Fibroblast of the aortic adventitia (primary cell): Measurements from ENCODE around the gene PARN. TPM values are rescaled to one million over a fixed set of nuclear protein-coding genes. Genes with fewer than 3 reads are reported as not detected.
"Not testable (repeated sequence)": the region's sequence is repeated elsewhere in the genome, so short reads cannot be mapped to it uniquely, and the experiment has no call there.

Experiments
- DNase-seq: peaks from one replicate; pipeline ENCODE4 v3.0.0-alpha.2; 2010; ENCODE audit warnings: low read depth
- H3K4me3 ChIP-seq: 2 replicates; pipeline ENCODE4 v1.5.1; 2011; ENCODE audit warnings: low read depth, mild to moderate bottlenecking, control low read depth, low read length, moderate library complexity
- CTCF ChIP-seq: IDR thresholded peaks from 2 replicates; pipeline ENCODE4 v1.5.1; 2011; ENCODE audit warnings: mild to moderate bottlenecking, low read length, control low read depth, inconsistent platforms; ENCODE audit not compliant: insufficient read depth
- total RNA-seq: library from RNA; depleted of rRNA; stranded (reverse); fragments of >200 nt; gene quantifications from 2 replicates; pipeline ENCODE4 v1.2.3, GENCODE V29; 2012; ENCODE audit warnings: low replicate concordance

Gene PARN
- total RNA-seq, 1 donor: 37.2 TPM

GRCh38 chr16:14418795-14419225 lies 211.2 kb downstream of the PARN start:
- TF ChIP-seq CTCF: no peak
- peak; percentile 33 for DNase-seq

GRCh38 chr16:14416184-14416583 lies 213.9 kb downstream of the PARN start:
- H3K4me3 ChIP-seq: no peak overlapping the region
- no peak for DNase-seq
- no peak for TF ChIP-seq CTCF

More at GRCh38 chr16:14418795-14419225, 211.2 kb downstream of the PARN start:
- no peak overlapping the region for H3K4me3 ChIP-seq

- no peak for TF ChIP-seq CTCF
- DNase-seq: no peak
- no peak overlapping the region for H3K4me3 ChIP-seq
Measured at GRCh38 chr16:14415291-14415690, 214.8 kb downstream of the PARN start.

- TF ChIP-seq CTCF: no peak
- no peak overlapping the region for H3K4me3 ChIP-seq
- peak; percentile 96 for DNase-seq
Measured at GRCh38 chr16:14409563-14409962, 220.5 kb downstream of the PARN start.

GRCh38 chr16:14407786-14408399 lies 222.2 kb downstream of the PARN start:
- no peak overlapping the region for H3K4me3 ChIP-seq
- DNase-seq: no peak
- TF ChIP-seq CTCF: no peak

- no peak for TF ChIP-seq CTCF
- DNase-seq: no peak
Measured at GRCh38 chr16:14405611-14406537, 224.2 kb downstream of the PARN start.

GRCh38 chr16:14403001-14403389 lies 227.1 kb downstream of the PARN start:
- not testable (repeated sequence) for DNase-seq

More at GRCh38 chr16:14405611-14406537, 224.2 kb downstream of the PARN start:
- no peak overlapping the region for H3K4me3 ChIP-seq

GRCh38 chr16:14402114-14403000 lies 227.7 kb downstream of the PARN start:
- DNase-seq, H3K4me3 ChIP-seq: not testable (repeated sequence)

More at GRCh38 chr16:14403001-14403389, 227.1 kb downstream of the PARN start:
- not testable (repeated sequence) for H3K4me3 ChIP-seq

GRCh38 chr16:14401711-14402061 lies 228.4 kb downstream of the PARN start:
- peak; percentile 65 for DNase-seq
- not testable (repeated sequence) for H3K4me3 ChIP-seq
